ENCODE data around the gene FAM114A1. TPM values are rescaled to one million over a fixed set of nuclear protein-coding genes. Genes with fewer than 3 reads are reported as not detected.

FAM114A1 gene
- total RNA-seq, 1 donor from 2014 or later: 105 TPM

DNA sequence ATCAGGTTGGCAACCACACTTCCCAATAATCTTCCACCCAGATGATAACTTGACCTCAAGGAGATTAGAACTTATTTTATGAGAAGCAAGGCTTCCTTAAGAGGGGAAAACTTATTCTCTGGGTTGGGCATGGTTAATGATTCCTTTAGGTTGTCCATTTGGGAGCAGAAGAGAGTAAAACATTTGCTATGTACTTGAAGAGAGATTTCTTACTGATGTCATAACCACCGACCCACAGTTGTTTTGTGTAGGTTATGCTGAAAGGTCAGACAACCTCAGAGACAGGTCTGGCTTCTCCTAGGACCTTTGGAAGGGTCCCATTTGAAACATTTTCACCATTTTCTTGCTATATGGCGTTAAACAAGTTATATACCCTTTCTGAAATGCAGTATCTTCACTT is 56.1 kb downstream of the FAM114A1 start:
- TF ChIP-seq, protein P1, sequence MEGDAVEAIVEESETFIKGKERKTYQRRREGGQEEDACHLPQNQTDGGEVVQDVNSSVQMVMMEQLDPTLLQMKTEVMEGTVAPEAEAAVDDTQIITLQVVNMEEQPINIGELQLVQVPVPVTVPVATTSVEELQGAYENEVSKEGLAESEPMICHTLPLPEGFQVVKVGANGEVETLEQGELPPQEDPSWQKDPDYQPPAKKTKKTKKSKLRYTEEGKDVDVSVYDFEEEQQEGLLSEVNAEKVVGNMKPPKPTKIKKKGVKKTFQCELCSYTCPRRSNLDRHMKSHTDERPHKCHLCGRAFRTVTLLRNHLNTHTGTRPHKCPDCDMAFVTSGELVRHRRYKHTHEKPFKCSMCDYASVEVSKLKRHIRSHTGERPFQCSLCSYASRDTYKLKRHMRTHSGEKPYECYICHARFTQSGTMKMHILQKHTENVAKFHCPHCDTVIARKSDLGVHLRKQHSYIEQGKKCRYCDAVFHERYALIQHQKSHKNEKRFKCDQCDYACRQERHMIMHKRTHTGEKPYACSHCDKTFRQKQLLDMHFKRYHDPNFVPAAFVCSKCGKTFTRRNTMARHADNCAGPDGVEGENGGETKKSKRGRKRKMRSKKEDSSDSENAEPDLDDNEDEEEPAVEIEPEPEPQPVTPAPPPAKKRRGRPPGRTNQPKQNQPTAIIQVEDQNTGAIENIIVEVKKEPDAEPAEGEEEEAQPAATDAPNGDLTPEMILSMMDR (IDR thresholded peaks at IDR 0.05): no peak
- TF ChIP-seq POLR2AphosphoS5 (IDR thresholded peaks at IDR 0.05; ENCODE audit: insufficient read depth in 1 of 2, low read depth in 1 of 2) (no peak), POLR2A (IDR thresholded peaks at IDR 0.05) (no peak)
- peaks cover 0 to 55% of the 10 kb centered on the region in 2 donors for H3K36me3 ChIP-seq
- H3K4me3 ChIP-seq: no peak overlapping the region
- intact Hi-C loops (cut with DNase I): no loop called here
- no peaks in the 10 kb centered on the region for H3K27me3 ChIP-seq
- no peaks in the 10 kb centered on the region for H3K9me3 ChIP-seq
- no peak for DNase-seq (ENCODE audit: extremely low spot score in 2 of 2)
- H3K27ac ChIP-seq: no peak overlapping the region
- no peaks in the 10 kb centered on the region for H3K4me1 ChIP-seq

- Histone ChIP-seq H3K36me3 (peaks cover 0 to 58% of the 10 kb centered on the region in 2 donors), H3K27me3 (no peaks in the 10 kb centered on the region), H3K4me1 (no peaks in the 10 kb centered on the region), H3K9me3 (no peaks in the 10 kb centered on the region), H3K27ac (no peak overlapping the region), H3K4me3 (no peak overlapping the region)
- DNase-seq (ENCODE audit: extremely low spot score in 2 of 2): no peak
- intact Hi-C loops (cut with DNase I): no loop called here
- TF ChIP-seq POLR2A (IDR thresholded peaks at IDR 0.05): no peak
- no peak for TF ChIP-seq POLR2AphosphoS5 (IDR thresholded peaks at IDR 0.05; ENCODE audit: insufficient read depth in 1 of 2, low read depth in 1 of 2)
Measured at GRCh38 chr4:38924353-38924752, 56.7 kb downstream of the FAM114A1 start.

DNA sequence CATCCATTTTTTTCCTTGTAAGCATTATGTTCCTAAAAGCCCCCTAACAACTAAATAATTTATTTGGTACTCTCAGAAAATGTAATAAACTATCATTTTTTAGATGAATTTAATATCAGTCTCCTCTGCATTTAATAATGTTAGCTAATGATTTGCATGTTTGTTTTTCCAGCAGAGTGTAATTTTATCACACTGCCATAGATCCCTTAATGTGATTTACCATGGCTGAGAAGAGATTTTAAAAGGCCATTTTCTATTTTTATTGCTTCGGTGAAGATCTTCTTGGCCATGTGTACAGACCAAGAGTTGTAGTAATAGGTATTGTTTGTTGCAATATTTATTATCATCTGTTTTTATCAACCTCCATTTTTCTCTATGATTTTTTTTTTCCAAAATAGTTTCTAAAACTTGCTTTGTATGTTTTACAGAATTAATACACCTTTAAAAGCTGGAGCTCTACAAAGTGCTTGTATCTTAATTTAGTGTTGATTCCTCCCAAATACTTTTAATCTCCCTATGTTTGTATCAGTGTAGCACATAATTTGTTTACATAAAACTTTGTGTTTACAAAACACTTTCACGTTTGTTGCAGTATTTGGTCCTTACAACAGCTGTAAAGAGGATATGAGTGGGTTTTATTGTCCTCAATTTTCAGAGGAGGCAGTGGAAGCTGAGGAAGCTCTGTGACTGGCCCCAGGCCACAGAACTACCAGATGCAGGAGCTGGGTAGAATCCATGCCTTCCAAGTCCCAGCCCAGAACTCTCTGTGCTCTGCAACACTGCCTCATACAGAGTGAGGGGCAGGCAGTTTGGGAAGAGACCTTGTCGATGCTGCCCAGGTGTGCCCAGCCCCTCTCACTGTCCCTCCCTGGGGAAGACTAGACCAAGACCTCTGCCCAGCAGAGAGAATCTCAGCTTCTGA is 58.1 kb downstream of the FAM114A1 start:
- TF ChIP-seq, protein P1 (IDR thresholded peaks at IDR 0.05): no peak
- TF ChIP-seq POLR2A (IDR thresholded peaks at IDR 0.05): no peak
- DNase-seq (ENCODE audit: extremely low spot score in 2 of 2): no peak
- Histone ChIP-seq H3K36me3 (peaks cover 0 to 59% of the 10 kb centered on the region in 2 donors), H3K4me1 (no peaks in the 10 kb centered on the region), H3K27ac (peak overlapping the region; percentile 26), H3K27me3 (no peaks in the 10 kb centered on the region), H3K9me3 (no peaks in the 10 kb centered on the region), H3K4me3 (no peak overlapping the region)
- intact Hi-C loops (cut with DNase I): no loop called here

- H3K4me1 ChIP-seq: no peaks in the 10 kb centered on the region
- peak overlapping the region; percentile 26 for H3K27ac ChIP-seq
- H3K36me3 ChIP-seq: peaks cover 0 to 67% of the 10 kb centered on the region in 2 donors
- H3K9me3 ChIP-seq: no peaks in the 10 kb centered on the region
- DNase-seq (ENCODE audit: extremely low spot score in 2 of 2): no peak
- TF ChIP-seq POLR2A (IDR thresholded peaks at IDR 0.05): no peak
- TF ChIP-seq POLR2AphosphoS5 (IDR thresholded peaks at IDR 0.05; ENCODE audit: insufficient read depth in 1 of 2, low read depth in 1 of 2): no peak
- TF ChIP-seq, protein P1 (IDR thresholded peaks at IDR 0.05): no peak
- H3K4me3 ChIP-seq: no peak overlapping the region
- intact Hi-C loops (cut with DNase I): no loop called here
- H3K27me3 ChIP-seq: no peaks in the 10 kb centered on the region
Measured at GRCh38 chr4:38926896-38927295, 59.3 kb downstream of the FAM114A1 start.

- intact Hi-C loops (cut with DNase I): no loop called here
- Histone ChIP-seq H3K36me3 (peaks cover 0 to 68% of the 10 kb centered on the region in 2 donors), H3K27me3 (no peaks in the 10 kb centered on the region), H3K9me3 (no peaks in the 10 kb centered on the region), H3K4me1 (no peaks in the 10 kb centered on the region), H3K4me3 (no peak overlapping the region), H3K27ac (no peak overlapping the region)
- DNase-seq (ENCODE audit: extremely low spot score in 2 of 2): no peak
- no peak for TF ChIP-seq POLR2AphosphoS5 (IDR thresholded peaks at IDR 0.05; ENCODE audit: insufficient read depth in 1 of 2, low read depth in 1 of 2)
Measured at GRCh38 chr4:38928568-38928967, 61.0 kb downstream of the FAM114A1 start.

GRCh38 chr4:38928974-38929373 is 61.4 kb downstream of the FAM114A1 start:
- Histone ChIP-seq H3K27me3 (no peaks in the 10 kb centered on the region), H3K9me3 (no peaks in the 10 kb centered on the region), H3K36me3 (peaks cover 0 to 69% of the 10 kb centered on the region in 2 donors), H3K27ac (no peak overlapping the region), H3K4me3 (no peak overlapping the region), H3K4me1 (no peaks in the 10 kb centered on the region)
- TF ChIP-seq POLR2AphosphoS5 (IDR thresholded peaks at IDR 0.05; ENCODE audit: insufficient read depth in 1 of 2, low read depth in 1 of 2): no peak
- no peak for TF ChIP-seq POLR2A (IDR thresholded peaks at IDR 0.05)
- TF ChIP-seq, protein P1 (IDR thresholded peaks at IDR 0.05): no peak
- DNase-seq (ENCODE audit: extremely low spot score in 2 of 2): no peak
- intact Hi-C loops (cut with DNase I): no loop called here
